GM04503 (cell line): Measurements from ENCODE around the gene VSIG10L2.
"Not testable (repeated sequence)": the region's sequence is repeated elsewhere in the genome, so short reads cannot be mapped to it uniquely, and the experiment has no call there.

ENCODE experiments used
- DNase-seq: peaks from one replicate; pipeline ENCODE4 v3.0.0-alpha.2; 2012; ENCODE audit warnings: low read depth

VSIG10L2 gene

DNA sequence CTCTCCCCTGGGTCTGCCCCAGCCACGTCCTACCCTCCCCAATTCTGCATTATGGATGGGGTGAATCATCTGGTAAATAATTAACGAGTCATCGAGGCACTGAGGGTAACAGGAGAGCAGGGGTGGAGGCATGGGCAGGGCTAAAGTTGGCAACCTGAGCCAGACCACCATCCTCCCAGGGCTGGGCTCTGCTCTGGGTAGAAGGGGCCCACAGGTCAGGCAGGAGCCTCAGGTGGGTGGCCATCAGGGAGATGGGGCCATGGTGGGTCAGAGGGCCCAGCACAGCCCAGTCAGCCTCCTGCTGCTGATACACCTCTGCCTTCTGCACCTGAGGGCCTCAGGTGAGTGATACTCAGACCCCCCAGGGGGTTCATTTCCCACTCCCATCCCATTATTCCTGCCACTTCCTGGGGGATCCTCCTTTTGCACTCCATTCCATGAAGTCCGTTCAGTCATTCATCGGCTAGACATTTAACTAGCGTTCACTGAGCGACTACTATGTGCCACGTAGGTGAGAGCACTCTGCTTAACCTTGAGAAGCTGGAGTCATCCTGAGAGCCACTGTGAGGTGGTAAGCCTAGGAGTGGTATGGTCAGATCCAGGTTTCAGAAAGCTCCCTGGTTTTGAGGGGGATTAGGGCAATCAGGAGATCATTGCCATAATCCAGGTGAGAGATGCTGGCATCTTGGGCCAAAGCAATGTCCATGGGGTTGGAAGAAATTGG, at the start of gene VSIG10L2:
VSIG10L2 (plus strand) TSS at position 248 of the 724 bp plus-strand sequence; CDS start at position 260, 12 bp downstream.
- no peak for DNase-seq

DNA sequence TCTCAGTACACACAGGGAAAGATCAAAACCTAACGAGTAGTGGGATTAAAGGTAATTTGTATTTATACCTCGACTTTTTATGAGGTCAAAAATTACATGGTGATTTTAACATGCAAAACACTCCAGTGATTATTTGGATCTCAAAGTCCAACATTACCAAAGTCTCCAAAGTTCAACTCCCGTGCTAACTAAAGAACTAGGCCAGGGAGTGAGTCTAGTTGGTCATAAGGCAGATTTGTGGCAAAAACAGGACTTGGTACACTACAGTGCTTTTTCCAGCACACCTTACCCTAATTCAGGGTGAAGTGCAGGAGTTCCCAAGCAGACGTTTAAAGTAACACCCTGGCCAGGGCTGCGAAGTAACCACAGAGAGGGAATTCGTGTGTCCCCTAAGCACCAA, 44.0 kb upstream of the VSIG10L2 start:
- no peak for DNase-seq

DNA sequence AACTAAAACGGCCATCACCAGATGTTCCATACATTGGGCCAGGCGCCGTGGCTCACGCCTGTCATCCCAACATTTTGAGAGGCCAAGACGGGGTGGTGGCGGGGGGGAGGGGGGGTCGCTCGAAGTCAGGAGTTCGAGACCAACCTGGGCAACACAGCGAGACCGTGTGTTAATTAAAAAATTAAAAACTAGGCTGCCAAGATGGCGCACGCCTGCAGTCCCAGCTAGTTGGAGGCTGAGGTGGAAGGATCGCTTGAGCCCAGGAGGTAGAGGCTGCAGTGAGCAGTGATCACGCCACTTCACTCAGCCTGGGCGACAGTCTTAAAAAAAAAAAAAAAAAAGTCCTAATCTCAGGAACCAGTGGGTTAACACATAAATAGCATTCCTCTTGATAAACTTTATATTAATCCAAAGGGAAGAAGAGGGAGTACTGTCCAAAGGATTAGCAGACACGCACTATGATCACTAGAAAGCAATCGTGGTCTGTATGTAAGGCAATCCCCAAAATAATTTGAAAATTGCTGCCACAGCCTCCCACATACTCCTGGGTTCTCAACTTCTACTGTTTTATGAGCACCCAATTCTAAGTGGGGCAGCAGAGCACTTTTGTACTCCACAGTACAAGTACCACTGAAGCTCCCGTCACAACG, 43.4 kb upstream of the VSIG10L2 start:
- no peak for DNase-seq

DNA sequence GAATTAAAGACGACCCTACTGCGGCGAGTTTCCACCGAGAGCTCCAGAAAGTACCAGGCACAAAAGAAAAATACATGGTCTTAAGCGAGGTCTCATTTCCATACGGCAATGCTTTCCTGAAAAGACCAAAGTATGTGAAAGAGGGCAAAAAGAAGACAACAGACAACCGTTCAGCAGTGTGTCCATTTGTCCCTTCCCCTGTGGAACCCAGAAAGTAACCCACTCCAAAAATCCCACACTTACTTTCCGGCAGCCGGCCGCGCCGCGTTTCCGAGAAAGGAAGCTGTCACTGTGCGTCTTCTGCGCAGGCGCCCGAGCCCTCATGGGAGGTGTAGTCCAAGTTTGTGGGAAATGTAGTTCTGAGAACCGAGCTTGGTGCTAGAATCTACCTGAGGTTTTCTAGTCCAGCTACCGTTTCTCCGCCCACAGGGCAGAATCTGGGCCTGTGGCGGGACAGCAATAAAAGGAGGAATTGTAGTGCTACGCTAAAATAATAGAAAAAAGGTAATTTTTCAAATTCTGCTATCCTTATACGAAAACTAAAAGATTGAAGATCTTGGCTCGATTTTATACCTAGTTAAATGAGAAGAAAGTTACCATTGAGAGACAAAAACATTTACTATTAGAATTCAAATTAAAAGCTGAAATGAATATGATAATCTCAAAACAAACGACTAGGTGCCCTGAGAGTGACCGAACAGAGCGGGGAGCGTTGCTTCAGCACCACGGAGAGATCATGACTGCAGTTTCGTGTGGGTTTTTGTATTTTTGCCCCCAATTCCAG, 42.7 kb upstream of the VSIG10L2 start, which contains the start of gene PUS3:
PUS3 (minus strand) TSS at position 280 of the 784 bp plus-strand sequence. CDS start 6,922 bp downstream, outside the sequence.
- DNase-seq: peak; percentile 29

DNA sequence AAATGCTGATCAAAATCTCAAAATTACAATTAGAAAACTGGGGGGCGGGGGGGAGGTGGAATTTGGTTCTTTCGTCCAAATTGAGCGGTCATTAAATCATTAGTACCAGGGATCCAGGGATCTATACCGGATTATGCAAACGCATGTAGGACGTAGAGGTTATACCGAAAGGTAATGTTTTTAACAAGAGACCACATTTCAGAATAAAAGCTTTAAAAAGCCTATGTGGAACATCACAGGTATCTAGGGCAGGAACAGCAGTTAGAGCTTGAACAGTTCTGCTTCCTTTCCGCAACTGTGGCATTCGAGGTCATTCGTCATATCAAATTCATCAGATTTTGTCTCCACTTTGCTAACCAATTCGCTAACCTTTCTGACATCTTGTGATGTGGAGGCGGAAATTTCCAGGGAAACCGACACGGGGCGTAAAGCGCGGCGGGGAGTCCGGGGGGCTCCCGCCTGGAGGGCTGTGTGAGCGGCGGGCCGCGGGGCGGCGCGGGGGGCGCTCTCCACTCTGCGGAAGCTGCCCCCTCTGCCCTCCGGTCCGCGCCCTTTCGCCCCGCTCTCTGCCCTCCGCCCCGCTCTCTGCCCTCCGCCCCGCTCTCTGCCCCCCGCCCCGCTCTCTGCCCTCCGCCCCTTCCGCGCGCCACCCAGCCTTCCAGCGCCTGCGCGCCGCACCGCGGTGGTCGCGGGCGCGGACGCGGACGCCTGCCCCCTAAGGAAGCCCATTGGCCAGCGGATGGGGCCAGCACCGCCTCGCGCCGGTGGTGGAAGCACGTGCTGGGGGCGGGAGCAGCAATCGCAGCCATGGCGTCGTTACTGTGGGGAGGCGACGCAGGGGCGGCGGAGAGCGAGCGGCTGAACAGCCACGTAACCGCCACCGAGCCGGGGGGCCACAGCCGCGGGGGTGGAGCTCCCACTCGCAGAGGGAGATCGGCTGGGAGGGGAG, 41.9 kb upstream of the VSIG10L2 start, which contains the start of gene DDX25:
DDX25 (plus strand) TSS at position 798 of the 949 bp plus-strand sequence; CDS start at position 808, 10 bp downstream.
- no peak for DNase-seq

DNA sequence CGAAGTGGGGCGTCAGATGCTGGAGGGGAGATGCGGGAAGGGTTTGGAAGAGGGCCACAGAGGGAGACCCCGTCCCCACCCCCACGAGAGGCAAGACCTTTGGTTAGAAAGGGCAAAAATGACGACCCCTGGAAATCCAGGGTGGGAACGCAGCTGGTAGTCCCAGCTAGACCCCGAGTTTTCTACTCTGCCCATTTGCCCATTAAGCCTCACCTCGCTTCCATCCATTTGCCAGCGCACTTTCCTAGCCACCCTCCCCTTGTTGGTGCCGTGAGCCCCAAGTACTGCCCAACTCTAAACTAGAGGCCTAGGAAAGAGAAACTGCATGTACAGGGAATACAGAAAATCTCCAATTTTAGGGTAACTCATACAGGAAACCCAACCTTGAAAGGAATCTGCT, 41.2 kb upstream of the VSIG10L2 start:
- no peak for DNase-seq

DNA sequence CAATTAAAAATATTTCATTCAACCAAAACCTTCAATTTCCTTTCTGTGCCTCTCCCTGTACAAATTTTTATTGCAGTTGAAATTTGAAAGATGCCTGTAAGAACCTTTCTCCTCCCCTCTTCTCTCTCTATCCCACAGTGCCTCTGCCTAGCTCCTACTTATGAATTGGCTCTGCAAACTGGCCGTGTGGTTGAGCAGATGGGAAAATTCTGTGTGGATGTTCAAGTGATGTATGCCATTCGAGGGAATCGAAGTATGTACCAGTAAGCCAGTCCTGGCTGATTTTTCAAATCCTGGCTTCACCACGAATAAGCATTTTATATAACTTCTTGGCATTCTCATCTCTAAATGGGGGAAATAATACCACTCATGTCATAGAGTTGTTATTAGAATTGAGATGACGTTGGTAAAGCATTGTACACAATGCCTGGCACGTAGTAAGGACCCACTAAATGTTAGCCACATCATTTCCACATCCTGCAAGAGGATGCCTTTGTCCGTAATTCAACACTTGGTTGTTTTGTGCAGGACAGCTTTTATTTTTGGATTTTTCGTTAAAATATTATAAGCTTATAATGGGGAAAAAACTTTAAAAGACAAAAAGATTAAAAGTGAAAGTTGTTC, 35.5 kb upstream of the VSIG10L2 start:
- no peak for DNase-seq

DNA sequence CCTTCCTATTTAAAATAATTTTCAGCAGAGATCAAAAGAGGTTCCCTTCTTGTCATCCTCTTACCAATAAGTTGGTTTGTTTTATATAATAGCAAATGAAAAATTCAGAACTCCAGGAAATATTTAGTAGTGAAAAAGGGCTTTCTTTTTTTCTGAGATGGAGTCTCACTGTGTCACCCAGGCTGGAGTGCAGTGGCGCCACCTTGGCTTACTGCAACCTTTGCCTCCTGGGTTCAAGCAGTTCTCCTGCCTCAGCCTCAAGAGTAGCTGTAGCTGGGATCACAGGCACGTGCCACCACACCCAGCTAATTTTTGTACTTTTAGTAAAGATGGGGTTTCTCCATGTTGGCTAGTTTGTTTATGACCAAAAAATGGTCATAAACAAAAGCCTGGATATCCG, 31.2 kb upstream of the VSIG10L2 start:
- not testable (repeated sequence) for DNase-seq

DNA sequence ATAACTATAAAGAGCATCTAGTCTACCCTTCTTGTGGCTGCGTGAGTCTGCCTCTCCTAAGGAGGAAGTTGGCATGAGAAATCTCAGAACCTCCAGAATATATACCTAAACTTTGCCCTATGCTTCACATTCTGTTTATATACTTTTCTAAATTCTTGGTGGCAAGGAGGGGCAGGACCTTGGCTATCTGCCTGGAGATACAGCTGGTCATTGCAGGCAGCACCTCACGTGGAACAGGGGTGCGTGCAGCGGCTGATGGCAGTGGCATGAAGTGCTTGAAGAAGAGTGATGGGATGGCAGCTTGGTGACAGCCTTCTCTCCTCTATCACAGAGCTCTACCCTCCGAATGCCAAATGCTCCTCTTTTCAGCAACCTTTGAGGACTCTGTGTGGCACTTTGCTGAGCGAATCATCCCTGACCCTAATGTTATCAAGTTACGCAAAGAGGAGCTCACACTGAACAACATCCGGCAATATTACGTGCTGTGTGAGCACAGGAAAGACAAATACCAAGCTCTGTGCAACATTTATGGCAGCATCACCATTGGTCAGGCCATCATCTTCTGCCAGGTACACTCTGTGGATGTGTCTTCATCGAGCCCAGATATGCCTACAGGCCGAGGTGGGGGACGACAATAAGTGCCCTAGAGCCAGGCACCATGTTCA, 29.0 kb upstream of the VSIG10L2 start:
- DNase-seq: no peak

DNA sequence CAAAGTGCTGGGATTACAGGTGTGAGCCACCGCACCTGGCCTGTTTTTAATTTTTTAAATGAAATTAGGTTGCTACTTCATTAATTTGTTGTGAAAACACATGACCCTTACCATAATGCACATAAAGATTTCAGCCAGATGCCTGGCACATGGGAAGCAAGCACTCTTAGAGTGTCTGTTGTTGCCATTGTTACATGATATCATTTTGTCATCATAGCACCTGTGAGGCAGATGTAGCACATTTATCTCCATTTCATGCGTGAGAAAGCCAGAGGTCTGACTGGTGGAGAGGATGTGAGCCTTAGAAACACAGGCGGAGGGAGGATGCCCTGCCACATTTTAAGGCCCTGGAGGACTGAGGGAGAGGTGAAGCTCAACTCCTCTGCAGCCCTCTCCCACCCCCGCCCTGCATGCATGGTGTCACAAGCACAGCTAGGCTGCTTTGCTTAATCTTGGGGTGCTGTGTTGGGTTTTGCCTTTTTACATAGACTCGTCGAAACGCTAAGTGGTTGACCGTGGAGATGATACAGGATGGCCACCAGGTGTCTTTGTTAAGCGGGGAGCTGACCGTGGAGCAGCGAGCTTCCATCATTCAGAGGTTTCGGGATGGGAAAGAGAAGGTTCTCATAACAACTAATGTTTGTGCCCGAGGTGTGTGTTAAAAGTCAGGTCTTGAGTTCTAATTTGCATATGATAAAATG, 27.6 kb upstream of the VSIG10L2 start:
- no peak for DNase-seq

DNA sequence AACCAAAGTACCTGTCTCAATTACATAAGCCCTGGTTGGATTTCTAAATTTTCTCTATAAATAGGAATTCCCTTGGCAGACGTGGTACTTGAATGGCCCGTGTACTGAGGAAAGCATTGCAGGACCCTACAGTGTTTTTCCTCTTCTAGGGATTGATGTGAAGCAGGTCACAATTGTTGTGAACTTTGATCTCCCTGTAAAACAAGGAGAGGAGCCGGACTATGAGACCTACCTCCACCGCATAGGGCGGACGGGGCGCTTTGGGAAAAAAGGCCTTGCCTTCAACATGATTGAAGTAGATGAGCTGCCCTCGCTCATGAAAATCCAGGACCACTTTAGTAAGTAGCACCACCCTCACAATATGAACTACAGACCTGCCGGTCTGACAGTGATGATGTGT, 24.8 kb upstream of the VSIG10L2 start:
- no peak for DNase-seq

DNA sequence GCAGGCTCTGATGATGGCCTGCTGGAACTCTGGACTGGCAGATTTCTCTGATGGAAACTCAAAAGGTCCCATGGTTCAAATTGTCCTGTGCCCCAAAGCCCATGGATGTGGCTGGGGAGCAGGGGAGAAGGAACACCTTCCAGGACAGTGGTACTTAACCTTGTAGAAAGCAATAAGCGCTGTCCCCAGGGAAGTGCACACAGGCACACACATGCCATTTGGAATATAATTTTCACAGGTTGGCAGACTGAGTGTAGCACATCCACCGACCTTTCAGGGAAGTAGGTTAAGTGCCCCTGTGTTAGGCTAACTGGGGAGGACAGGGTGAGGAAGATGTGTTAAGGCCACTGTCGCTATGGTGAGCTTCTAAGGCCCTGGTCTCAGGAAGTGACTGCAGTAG, 23.7 kb upstream of the VSIG10L2 start:
- DNase-seq: no peak

DNA sequence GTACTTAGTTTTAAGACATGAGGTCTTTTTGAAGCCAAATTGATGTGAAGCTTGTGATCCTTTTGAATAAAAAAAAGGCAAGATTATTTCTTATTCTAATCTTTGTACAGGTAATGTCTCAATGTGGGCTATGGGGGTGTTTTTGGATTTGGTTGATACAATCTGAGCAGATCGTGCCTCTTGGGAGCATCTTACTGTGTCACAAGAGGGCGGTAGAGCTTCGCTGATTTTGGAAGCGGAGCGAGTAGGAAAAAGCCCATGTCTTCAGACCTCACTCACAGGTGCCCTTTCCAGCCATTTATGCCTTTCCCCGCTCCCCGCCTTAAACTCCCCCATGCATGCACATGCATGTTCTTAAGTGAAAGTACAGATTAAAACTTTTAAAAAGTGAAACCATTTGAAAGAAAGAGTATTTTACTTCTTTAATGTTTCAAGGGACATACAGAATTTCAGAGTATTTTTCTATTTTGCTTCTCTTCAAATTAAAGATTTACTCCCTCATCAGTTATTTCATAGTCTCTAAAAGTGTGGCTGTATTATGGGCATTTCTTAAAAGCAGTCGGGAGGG, 22.7 kb upstream of the VSIG10L2 start:
- DNase-seq: no peak

DNA sequence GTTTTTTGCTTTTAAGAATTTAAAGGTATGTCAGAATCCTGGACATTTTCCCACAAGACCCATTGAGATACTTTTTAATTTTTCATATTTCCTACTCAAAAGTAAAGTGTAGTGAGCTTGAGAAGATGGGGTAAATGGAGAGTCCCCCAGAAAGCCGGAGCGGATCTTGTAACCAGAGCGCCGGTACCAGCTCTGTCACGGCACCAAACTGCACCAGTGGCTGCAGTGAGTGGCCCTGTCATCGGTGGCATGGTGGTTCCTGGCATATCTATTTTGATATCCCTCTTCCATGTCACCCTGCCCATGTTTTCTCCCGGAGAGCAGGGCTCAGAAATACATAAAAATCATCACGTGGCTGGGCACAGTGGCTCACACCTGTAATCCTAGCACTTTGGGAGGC, 22.2 kb upstream of the VSIG10L2 start:
- no peak for DNase-seq

DNA sequence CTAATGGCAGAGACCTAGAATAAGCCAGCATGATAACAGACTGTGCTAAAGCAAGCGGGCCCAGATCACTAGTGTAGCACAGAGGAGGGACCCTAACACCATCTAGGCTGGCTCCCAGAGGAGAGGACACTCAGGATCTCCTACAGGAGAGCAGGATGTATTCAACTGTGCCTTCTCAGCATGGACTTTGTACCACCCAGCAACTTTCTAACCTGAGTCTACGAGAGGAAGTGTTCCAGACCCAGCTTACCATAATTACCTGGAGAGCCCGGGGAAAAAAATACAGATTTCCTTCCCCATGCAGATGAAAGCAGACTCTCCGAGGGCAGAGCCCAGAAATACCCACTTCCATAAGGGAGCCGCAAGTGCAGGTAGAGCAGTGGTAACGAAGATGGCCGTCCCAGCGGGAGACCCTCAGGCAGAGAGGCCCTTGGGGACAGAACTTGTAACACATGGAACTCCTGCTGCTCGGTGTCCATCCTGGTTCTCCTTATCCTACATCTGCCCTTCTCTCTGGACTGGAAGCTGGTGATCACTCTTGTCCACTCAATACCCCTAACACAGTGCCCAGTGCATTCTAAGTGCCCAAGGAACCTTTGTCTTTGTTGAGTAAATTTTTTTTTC, 21.3 kb upstream of the VSIG10L2 start:
- no peak for DNase-seq

DNA sequence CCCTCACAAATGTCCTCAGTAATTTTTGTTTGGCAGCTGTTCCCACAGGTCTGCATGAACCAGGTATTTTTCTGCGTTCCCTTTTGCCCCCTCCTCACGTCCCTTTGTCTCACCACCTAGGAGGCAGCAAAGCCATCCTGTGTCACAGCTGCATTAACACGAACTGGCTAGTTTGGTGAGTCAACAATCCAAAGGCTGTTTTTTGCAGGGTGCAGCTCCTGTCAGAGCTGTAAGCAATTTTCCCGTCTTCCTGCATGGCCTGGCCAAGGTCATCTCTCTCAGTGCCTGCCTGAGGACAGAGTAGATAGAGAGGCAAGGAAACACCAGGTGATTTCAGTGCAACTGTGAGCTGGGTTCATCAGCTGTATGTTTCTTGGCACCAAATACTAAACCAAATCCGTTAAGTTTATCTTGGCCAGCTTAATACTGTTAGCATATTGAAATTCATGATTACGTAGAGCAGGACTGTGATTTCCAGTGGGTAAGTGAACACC, 20.6 kb upstream of the VSIG10L2 start:
- DNase-seq: no peak

DNA sequence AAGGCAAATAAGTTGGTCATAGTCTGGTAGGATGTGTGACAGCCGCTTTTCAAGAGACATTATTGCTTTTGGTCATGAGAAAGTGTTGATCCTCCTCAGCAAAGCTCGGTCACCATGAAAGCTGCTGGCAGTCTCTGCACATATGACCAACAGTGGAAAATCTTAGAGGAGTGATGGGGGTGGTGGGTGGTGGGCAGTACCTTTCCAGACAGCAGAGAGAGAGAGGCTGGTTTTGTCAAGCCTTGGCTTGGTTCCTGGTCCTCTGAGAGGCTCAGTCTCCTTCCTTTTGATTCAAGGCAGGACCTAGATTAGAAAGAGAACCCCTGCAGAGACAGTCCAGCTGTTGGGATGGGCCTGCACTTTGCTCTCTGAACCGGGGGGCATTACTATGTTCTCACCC, 20.0 kb upstream of the VSIG10L2 start:
- DNase-seq: no peak

DNA sequence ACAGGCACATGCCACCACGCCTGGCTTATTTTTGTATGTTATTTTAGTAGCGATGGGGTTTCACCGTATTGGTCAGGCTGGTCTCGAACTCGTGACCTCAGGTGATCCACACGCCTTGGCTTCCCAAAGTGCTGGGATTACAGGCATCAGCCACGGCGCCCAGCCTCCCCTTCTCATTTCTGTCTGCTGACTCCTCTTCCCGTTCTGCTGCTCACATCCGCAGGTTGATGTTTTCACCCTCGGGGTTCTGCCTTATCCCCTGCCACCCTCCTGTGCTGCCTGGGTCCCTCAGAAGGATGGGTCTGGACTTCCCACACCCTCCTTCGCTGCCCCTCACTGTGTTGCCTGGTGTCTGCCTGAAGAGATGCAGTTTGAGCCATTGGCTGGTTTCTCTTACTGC, 19.2 kb upstream of the VSIG10L2 start:
- no peak for DNase-seq
